Measurements from ENCODE around the gene PGAM5. TPM values are rescaled to one million over a fixed set of nuclear protein-coding genes. Genes with fewer than 3 reads are reported as not detected.

PGAM5 gene
- total RNA-seq, 4 donors from 2014 or later = 22.9 to 50.7 (median 33.2) TPM

DNA sequence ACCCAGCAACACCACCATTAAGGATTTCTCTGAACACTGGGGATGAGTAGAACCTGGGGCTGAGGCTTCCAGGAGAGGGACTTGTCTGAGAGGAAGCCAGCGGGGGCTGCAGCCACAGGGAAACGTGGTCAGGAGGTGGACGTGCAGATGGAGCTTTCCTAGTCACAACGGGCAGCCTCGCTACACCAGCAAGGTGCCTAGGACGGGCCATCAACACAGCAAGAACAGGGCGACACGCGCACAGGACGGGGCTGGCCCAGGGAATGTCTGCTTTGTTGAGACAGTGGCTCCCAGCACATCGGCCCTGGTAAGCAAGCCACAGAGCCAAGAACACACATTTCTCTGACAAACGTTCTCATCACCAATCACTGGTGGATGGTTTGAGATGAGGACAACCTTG lies 25.7 kb downstream of the PGAM5 start:
- Histone ChIP-seq H3K36me3 (peaks cover 3 to 100% (median 54%) of the 10 kb centered on the region in 3 donors), H3K4me1 (no peaks in the 10 kb centered on the region), H3K27me3 (no peaks in the 10 kb centered on the region), H3K27ac (no peak overlapping the region), H3K9me3 (no peaks in the 10 kb centered on the region), H3K4me3 (no peak overlapping the region)
- 93% methylated on average over 12 of the region's 12 CpGs for WGBS, 2 donors
- DNase-seq (ENCODE audit: low spot score in 2 of 2) = no peak
- TF ChIP-seq, protein P1, sequence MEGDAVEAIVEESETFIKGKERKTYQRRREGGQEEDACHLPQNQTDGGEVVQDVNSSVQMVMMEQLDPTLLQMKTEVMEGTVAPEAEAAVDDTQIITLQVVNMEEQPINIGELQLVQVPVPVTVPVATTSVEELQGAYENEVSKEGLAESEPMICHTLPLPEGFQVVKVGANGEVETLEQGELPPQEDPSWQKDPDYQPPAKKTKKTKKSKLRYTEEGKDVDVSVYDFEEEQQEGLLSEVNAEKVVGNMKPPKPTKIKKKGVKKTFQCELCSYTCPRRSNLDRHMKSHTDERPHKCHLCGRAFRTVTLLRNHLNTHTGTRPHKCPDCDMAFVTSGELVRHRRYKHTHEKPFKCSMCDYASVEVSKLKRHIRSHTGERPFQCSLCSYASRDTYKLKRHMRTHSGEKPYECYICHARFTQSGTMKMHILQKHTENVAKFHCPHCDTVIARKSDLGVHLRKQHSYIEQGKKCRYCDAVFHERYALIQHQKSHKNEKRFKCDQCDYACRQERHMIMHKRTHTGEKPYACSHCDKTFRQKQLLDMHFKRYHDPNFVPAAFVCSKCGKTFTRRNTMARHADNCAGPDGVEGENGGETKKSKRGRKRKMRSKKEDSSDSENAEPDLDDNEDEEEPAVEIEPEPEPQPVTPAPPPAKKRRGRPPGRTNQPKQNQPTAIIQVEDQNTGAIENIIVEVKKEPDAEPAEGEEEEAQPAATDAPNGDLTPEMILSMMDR (IDR thresholded peaks at IDR 0.05) = no peak
- TF ChIP-seq EP300 (IDR thresholded peaks at IDR 0.05) (no peak), POLR2A (IDR thresholded peaks at IDR 0.05) (no peak)

DNA sequence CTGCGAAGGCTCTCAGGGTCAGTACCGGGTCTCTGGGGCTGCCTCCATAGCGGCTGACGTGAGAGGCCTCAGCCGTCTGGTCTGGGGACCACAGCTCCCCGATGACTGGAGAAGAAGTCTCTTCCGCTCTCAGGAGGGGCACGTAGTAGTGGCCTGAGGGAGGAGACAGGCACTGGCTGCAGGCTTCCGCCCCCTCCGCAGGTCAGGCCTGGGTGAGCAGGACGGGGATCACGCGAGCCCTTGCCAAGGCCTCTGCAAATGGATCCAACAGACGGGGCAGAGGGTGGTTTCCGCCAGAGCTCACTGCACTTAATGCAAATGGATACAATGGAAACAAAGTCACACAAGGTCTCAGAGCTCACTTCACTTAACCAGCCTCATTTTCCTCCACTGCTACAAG lies 26.3 kb downstream of the PGAM5 start:
- 86 to 90% methylated on average over 10 to 15 of the region's 15 CpGs for WGBS, 2 donors
- Histone ChIP-seq H3K9me3 (no peaks in the 10 kb centered on the region), H3K27ac (no peak overlapping the region), H3K4me1 (no peaks in the 10 kb centered on the region), H3K4me3 (no peak overlapping the region), H3K36me3 (peaks cover 3 to 100% (median 58%) of the 10 kb centered on the region in 3 donors), H3K27me3 (no peaks in the 10 kb centered on the region)
- TF ChIP-seq POLR2A (IDR thresholded peaks at IDR 0.05) = no peak
- TF ChIP-seq, protein P1 (IDR thresholded peaks at IDR 0.05) = no peak
- no peak for TF ChIP-seq EP300 (IDR thresholded peaks at IDR 0.05)
- DNase-seq (ENCODE audit: low spot score in 2 of 2) = no peak

DNA sequence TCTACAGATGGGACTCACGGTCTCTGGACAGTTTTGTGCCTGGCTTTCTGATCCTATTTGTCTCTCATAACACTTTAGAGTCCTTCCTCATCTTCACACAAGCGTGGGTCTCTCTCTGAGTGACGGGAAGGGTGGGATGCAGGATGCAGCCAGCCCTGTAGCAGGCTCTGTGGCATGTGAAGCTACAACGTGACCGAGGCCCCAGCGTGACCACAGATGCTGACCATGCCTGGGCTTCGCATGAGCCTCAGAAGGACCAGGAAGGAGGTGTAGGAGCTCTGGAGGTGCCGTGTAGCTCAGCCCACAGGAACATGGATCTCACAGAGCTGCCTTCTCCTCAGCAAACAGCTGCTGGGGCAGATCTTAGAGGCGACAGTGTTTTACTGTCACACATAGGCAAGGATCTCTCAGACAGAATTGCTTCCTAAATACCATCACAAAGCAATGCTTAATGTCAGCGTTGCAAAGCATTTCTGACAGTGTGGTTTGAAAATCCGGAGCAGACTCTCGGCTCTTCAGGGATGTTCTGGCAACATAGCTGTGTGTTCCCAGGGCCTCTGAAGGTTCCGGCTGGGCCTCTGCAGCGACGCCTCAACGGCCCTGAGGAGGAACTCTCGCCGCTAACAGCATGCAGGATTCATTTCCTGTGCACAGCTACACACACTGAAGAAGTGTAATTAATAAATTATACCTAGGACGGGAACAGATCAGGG lies 29.1 kb downstream of the PGAM5 start:
- H3K27ac ChIP-seq = no peak overlapping the region
- no peak for DNase-seq (ENCODE audit: low spot score in 2 of 2)
- H3K36me3 ChIP-seq = peaks cover 3 to 100% (median 49%) of the 10 kb centered on the region in 3 donors
- no peaks in the 10 kb centered on the region for H3K27me3 ChIP-seq
- 84 to 89% methylated on average over 19 of the region's 19 CpGs for WGBS, 2 donors
- H3K9me3 ChIP-seq = no peaks in the 10 kb centered on the region
- TF ChIP-seq POLR2A (IDR thresholded peaks at IDR 0.05) (no peak), EP300 (IDR thresholded peaks at IDR 0.05) (no peak)
- TF ChIP-seq, protein P1 (IDR thresholded peaks at IDR 0.05) = no peak
- H3K4me1 ChIP-seq = no peaks in the 10 kb centered on the region
- no peak overlapping the region for H3K4me3 ChIP-seq

DNA sequence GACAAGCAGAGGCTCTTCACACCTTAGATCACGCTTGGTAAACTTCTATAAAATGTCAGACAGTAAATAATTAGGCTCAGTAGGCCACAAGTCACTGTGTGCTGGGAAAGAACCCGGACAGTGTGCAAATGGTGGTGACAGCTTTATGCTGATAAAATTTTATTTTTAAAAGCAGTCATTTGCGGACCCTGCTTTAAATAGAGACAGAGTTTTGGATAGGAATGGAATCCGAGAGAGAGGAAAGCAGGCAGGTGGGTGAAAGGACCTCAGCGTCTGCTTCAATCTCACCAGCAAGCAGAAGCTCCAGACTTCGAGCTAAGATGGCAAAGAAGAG lies 29.6 kb downstream of the PGAM5 start:
- WGBS, 2 donors = 86 to 89% methylated on average over 6 of the region's 6 CpGs
- Histone ChIP-seq H3K4me3 (no peak overlapping the region), H3K27me3 (no peaks in the 10 kb centered on the region), H3K9me3 (no peaks in the 10 kb centered on the region), H3K4me1 (no peaks in the 10 kb centered on the region), H3K27ac (no peak overlapping the region), H3K36me3 (peaks cover 7 to 100% (median 51%) of the 10 kb centered on the region in 3 donors)
- no peak for DNase-seq (ENCODE audit: low spot score in 2 of 2)
- TF ChIP-seq EP300 (IDR thresholded peaks at IDR 0.05) = no peak
- no peak for TF ChIP-seq POLR2A (IDR thresholded peaks at IDR 0.05)
- TF ChIP-seq, protein P1 (IDR thresholded peaks at IDR 0.05) = no peak

DNA sequence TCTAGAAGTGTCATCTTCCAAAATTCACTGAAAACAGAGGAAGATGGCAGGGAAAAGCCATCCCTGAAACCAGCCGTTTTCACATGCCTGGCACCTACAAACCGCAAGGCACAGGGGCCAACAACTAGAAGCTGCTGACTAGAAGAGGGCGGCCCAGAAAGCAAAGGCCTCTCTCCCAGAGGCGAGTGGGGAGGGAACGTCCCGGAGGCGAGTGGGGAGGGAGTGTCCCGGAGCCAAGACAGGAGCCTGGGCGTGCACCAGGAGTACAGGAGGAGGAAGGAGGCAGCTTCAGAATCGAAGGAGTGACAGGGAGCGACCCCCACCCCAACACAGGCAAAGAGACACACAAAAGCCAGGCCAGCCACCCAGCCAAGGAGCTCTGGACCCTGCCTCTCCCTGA lies 30.0 kb downstream of the PGAM5 start:
- Histone ChIP-seq H3K36me3 (peaks cover 8 to 100% (median 51%) of the 10 kb centered on the region in 3 donors), H3K4me1 (no peaks in the 10 kb centered on the region), H3K9me3 (no peaks in the 10 kb centered on the region), H3K4me3 (no peak overlapping the region), H3K27ac (no peak overlapping the region), H3K27me3 (no peaks in the 10 kb centered on the region)
- no peak for DNase-seq (ENCODE audit: low spot score in 2 of 2)
- TF ChIP-seq POLR2A (IDR thresholded peaks at IDR 0.05) (no peak), EP300 (IDR thresholded peaks at IDR 0.05) (no peak)
- TF ChIP-seq, protein P1 (IDR thresholded peaks at IDR 0.05) = no peak
- 84 to 87% methylated on average over 11 of the region's 11 CpGs for WGBS, 2 donors
